K562 (cell line): ENCODE results near the gene MTO1.

Experiments
- CBX5 ChIP-seq: IDR thresholded peaks from 2 replicates; pipeline ENCODE4 v1.6.1; 2014; ENCODE audit warnings: low read depth, borderline replicate concordance
- EP300 ChIP-seq: IDR thresholded peaks from 2 replicates; pipeline ENCODE4 v1.6.1; 2012; ENCODE audit warnings: low read length, improper control_type of control experiment
- JUNB ChIP-seq: fragments of 450-650 bp; formaldehyde crosslinking; conservative IDR thresholded peaks from 2 replicates; pipeline ENCODE4 v1.4.0; 2020; ENCODE audit warnings: mild to moderate bottlenecking
- POLR2A ChIP-seq: fragments of 450-650 bp; conservative IDR thresholded peaks from 2 replicates; pipeline ENCODE4 v1.6.1; 2016
- ZFX ChIP-seq: sonication (generic); formaldehyde crosslinking; IDR thresholded peaks from 2 replicates; pipeline ENCODE4 v1.8.0; 2022; ENCODE audit warnings: mild to moderate bottlenecking, missing genetic modification reagents, moderate library complexity
- TF ChIP-seq, protein P1 (sequence below): fragments of 450-650 bp; IDR thresholded peaks from 2 replicates; pipeline ENCODE4 v1.7.0; 2016; ENCODE audit warnings: borderline replicate concordance
- TF ChIP-seq, protein P2 (sequence below): sonication (generic); formaldehyde crosslinking; IDR thresholded peaks from 2 replicates; pipeline ENCODE4 v1.9.0; 2022; ENCODE audit warnings: mild to moderate bottlenecking, missing genetic modification reagents
- TF ChIP-seq, protein P3 (sequence below): fragments of 450-650 bp; IDR thresholded peaks from 2 replicates; pipeline ENCODE4 v1.6.1; 2016

DNA sequence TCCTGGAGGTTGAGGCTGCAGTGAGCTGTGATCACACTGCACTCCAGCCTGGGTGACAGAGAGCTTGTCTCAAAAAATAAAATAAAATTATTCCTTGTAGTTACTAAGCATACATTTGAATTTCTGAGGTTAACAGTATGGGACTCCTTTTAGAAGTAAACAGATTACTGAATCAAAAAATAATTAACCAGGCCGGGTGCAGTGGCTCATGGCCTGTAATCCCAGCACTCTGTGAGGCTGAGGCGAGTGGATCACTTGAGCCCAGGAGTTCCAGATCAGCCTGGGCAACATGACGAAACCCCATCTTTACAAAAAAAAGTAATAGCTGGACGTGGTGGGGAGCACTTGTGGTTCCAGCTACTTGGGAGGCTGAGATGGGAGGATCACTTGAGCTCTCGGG, 81.4 kb downstream of the MTO1 start:
- no peak for TF ChIP-seq EP300
- no peak for TF ChIP-seq ZFX (CRISPR knock-in tag)
- TF ChIP-seq CBX5, result no peak
- TF ChIP-seq POLR2A, result no peak
- TF ChIP-seq, protein P1, sequence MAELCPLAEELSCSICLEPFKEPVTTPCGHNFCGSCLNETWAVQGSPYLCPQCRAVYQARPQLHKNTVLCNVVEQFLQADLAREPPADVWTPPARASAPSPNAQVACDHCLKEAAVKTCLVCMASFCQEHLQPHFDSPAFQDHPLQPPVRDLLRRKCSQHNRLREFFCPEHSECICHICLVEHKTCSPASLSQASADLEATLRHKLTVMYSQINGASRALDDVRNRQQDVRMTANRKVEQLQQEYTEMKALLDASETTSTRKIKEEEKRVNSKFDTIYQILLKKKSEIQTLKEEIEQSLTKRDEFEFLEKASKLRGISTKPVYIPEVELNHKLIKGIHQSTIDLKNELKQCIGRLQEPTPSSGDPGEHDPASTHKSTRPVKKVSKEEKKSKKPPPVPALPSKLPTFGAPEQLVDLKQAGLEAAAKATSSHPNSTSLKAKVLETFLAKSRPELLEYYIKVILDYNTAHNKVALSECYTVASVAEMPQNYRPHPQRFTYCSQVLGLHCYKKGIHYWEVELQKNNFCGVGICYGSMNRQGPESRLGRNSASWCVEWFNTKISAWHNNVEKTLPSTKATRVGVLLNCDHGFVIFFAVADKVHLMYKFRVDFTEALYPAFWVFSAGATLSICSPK, result no peak
- TF ChIP-seq, protein P2, sequence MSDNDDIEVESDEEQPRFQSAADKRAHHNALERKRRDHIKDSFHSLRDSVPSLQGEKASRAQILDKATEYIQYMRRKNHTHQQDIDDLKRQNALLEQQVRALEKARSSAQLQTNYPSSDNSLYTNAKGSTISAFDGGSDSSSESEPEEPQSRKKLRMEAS (CRISPR knock-in tag), result no peak
- TF ChIP-seq, protein P3, sequence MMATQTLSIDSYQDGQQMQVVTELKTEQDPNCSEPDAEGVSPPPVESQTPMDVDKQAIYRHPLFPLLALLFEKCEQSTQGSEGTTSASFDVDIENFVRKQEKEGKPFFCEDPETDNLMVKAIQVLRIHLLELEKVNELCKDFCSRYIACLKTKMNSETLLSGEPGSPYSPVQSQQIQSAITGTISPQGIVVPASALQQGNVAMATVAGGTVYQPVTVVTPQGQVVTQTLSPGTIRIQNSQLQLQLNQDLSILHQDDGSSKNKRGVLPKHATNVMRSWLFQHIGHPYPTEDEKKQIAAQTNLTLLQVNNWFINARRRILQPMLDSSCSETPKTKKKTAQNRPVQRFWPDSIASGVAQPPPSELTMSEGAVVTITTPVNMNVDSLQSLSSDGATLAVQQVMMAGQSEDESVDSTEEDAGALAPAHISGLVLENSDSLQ, result no peak
- TF ChIP-seq JUNB, result no peak
